ENCODE measurements around the gene TMEM273.
"Not testable (repeated sequence)": the region's sequence is repeated elsewhere in the genome, so short reads cannot be mapped to it uniquely, and the experiment has no call there.

The TMEM273 gene

GRCh38 chr10:49202266-49202665, 14.1 kb upstream of the TMEM273 start:
- DNase-seq, result no peak

- DNase-seq, result no peak
Measured at GRCh38 chr10:49200854-49201253, 12.7 kb upstream of the TMEM273 start.

- no peak for DNase-seq
Measured at GRCh38 chr10:49197171-49197570, 9.0 kb upstream of the TMEM273 start.

GRCh38 chr10:49195864-49196263, 7.7 kb upstream of the TMEM273 start:
- DNase-seq, result not testable (repeated sequence)

- no peak for DNase-seq
Measured at GRCh38 chr10:49194212-49194920, 6.2 kb upstream of the TMEM273 start.

GRCh38 chr10:49191349-49191748, 3.2 kb upstream of the TMEM273 start:
- no peak for DNase-seq

GRCh38 chr10:49189422-49189821, 1.2 kb upstream of the TMEM273 start:
- no peak for DNase-seq

GRCh38 chr10:49187044-49187484, 1.1 kb downstream of the TMEM273 start:
- DNase-seq, result no peak

GRCh38 chr10:49186613-49187012, 1.6 kb downstream of the TMEM273 start:
- DNase-seq, result no peak

- DNase-seq, result no peak
Measured at GRCh38 chr10:49185213-49185612, 3.0 kb downstream of the TMEM273 start.

- DNase-seq, result no peak
Measured at GRCh38 chr10:49184642-49185111, 3.5 kb downstream of the TMEM273 start.

- DNase-seq, result no peak
Measured at GRCh38 chr10:49183596-49184542, 4.3 kb downstream of the TMEM273 start.

GRCh38 chr10:49182776-49183175, 5.4 kb downstream of the TMEM273 start:
- no peak for DNase-seq

GRCh38 chr10:49180444-49180860, 7.7 kb downstream of the TMEM273 start:
- DNase-seq, result no peak

GRCh38 chr10:49179699-49180443, 8.3 kb downstream of the TMEM273 start:
- no peak for DNase-seq

- DNase-seq, result no peak
Measured at GRCh38 chr10:49178489-49179471, 9.4 kb downstream of the TMEM273 start.

GRCh38 chr10:49177391-49178355, 10.5 kb downstream of the TMEM273 start:
- DNase-seq, result peak; percentile 34

- DNase-seq, result no peak
Measured at GRCh38 chr10:49176310-49177268, 11.6 kb downstream of the TMEM273 start.

- DNase-seq, result no peak
Measured at GRCh38 chr10:49175587-49176309, 12.4 kb downstream of the TMEM273 start.

Data from stimulated activated CD4-positive, alpha-beta T cell treated with anti-CD3 and anti-CD28 coated beads, Interleukin-12 subunit alpha, Interleukin-12 subunit beta, amount 100 ng/mL, for 4 hours (primary cell).